GM21381 (cell line): ENCODE measurements around the gene KLHDC8A.
"Not testable (repeated sequence)": the region's sequence is repeated elsewhere in the genome, so short reads cannot be mapped to it uniquely, and the experiment has no call there.

Experiments
- ATAC-seq: cut with Tn5 transposase; IDR thresholded peaks from one replicate; pipeline ENCODE4 v1.9.1; 2021; ENCODE audit warnings: mild to moderate bottlenecking, moderate library complexity; ENCODE audit not compliant: unreplicated experiment

KLHDC8A gene, protein sequence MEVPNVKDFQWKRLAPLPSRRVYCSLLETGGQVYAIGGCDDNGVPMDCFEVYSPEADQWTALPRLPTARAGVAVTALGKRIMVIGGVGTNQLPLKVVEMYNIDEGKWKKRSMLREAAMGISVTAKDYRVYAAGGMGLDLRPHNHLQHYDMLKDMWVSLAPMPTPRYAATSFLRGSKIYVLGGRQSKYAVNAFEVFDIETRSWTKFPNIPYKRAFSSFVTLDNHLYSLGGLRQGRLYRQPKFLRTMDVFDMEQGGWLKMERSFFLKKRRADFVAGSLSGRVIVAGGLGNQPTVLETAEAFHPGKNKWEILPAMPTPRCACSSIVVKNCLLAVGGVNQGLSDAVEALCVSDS

GRCh38 chr1:205356440-205357139 is at the start of gene KLHDC8A:
TSS of gene KLHDC8A (minus strand) at chr1:205356922. CDS start at chr1:205343604, 13,318 bp downstream.
- no peak for ATAC-seq

DNA sequence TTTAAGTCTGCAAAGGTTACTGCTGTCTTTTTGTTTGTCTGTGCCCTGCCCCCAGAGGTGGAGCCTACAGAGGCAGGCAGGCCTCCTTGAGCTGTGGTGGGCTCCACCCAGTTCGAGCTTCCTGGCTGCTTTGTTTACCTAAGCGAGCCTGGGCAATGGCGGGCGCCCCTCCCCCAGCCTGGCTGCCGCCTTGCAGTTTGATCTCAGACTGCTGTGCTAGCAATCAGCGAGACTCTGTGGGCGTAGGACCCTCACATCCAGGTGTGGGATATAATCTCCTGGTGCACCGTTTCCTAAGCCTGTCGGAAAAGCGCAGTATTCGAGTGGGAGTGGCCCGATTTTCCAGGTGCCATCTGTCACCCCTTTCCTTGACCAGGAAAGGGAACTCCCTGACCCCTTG is 49.5 kb upstream of the KLHDC8A start:
- not testable (repeated sequence) for ATAC-seq

DNA sequence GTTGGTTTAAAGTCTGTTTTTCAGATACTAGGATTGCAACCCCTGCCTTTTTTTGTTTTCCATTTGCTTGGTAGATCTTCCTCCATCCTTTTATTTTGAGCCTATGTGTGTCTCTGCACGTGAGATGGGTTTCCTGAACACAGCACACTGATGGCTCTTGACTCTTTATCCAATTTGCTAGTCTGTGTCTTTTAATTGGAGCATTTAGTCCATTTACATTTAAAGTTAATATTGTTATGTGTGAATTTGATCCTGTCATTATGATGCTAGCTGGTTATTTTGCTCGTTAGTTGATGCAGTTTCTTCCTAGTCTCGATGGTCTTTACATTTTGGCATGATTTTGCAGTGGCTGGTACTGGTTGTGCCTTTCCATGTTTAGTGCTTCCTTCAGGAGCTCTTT is 47.8 kb upstream of the KLHDC8A start:
- ATAC-seq = not testable (repeated sequence)

DNA sequence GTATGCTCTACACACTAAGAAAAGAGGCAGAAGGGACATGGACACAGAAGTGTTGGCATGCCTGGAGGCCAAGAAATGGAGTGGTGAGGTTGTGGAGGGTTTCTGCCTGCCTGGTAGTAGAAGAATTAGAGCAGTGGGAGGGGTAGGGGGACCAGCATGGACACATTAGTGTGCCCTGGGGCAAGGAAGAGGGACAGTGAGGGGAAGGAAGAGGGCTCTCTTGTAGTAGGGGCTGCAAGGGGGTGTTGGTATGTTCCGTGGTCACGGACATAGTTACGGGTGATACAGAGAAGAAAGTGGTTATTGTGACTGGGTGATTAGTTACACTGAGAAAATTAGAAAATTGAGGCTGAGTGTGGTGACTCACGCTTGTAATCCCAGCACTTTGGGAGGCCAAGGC is 41.9 kb upstream of the KLHDC8A start:
- ATAC-seq = no peak

GRCh38 chr1:205396967-205397616 is 40.4 kb upstream of the KLHDC8A start:
- no peak for ATAC-seq

DNA sequence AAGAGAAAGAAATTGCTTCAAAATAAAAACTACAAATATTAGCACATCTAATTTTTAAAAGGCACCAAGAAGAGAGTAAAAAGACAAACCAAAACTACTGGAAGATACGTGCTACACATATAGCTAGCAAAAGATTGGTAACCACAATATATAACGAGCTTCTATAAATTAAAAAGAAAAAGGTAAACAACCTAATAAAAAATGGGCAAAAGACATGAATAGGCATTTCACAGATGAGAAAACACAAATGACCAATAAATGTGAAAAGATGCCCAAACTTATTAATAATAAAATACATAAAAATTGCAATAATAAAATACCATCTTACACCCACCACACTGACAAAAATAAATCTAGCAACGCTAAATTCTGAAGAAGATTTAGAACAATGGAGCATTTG is 38.9 kb upstream of the KLHDC8A start:
- ATAC-seq = no peak

GRCh38 chr1:205392650-205393049 is 35.9 kb upstream of the KLHDC8A start:
- no peak for ATAC-seq

DNA sequence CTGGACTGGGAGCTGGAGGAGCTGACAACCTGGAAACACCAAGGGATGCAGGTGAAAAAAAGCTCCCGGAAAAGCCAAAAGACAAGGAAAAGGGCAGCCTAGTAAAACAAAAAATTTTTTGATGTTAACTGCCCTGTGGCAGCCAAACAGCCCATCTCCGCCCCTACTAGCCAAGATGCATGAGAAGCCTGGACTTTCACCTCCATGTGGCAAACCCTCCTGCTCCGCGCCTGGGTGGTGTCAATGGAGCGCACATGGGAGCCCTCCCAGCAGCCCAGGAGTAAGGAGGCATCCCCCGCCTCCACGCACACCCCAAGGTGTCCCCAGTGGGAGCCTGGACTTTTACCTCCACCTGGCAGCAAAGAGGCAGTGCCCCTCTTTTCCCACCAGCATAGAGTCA is 34.7 kb upstream of the KLHDC8A start:
- no peak for ATAC-seq

DNA sequence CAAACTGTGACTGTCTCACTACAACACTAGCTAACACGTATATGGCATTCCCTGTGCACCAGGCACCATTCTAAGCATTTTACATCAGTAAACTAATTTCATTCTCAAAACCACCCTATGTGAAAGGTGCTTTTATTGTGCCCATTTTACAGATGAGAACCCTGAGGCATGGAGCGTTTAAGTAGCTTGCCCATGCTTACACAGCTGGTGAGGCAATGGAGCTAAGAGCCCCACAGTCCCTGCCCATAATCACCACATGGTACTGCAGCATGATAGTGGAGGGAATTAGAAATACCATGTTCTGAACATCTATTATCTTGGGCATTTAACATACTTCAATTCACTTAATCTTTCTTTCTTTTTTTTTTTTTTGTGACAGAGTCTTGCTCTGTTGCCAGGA is 31.1 kb upstream of the KLHDC8A start:
- no peak for ATAC-seq

- ATAC-seq = not testable (repeated sequence)
Observed at GRCh38 chr1:205382990-205383389, 26.3 kb upstream of the KLHDC8A start.

DNA sequence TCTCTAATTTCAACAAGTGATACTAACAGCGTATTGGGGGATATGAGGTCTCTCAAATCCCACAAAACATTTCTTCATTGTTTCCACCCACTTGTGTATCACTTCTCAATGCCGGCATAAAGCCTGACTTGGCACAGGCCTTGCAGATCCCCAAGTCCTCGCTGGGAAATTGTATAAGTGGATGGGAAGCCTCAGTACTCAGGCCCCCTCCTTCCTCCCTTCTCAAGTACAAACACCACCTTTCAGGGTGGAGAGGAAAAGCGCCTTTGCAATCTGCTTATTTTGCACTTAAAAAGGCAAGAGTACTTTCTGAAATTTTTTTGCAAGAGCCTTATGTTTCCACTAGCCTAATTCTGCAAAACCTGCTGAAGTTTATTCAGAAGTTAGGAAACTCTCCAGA is 25.8 kb upstream of the KLHDC8A start:
- no peak for ATAC-seq

- ATAC-seq = no peak
Observed at GRCh38 chr1:205381305-205381704, 24.6 kb upstream of the KLHDC8A start.

DNA sequence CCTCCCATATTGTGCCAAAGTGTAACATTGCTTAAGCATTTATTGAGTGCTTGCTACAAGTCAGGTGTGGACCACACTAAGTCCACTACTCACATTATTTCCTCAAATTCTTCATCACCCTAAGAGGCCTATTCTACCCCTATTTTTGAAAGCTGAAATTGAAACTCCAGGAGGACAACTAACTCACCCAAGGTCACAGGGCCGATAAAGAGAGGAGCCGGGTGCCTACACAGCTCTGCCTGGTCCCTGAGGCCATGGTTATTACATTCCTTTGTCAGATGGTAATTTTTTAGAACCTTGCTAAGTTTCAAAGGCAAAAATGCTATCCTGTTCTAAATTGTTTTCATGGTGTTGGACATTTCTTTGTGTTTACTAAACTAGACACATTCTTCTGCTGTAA is 24.2 kb upstream of the KLHDC8A start:
- ATAC-seq = no peak

DNA sequence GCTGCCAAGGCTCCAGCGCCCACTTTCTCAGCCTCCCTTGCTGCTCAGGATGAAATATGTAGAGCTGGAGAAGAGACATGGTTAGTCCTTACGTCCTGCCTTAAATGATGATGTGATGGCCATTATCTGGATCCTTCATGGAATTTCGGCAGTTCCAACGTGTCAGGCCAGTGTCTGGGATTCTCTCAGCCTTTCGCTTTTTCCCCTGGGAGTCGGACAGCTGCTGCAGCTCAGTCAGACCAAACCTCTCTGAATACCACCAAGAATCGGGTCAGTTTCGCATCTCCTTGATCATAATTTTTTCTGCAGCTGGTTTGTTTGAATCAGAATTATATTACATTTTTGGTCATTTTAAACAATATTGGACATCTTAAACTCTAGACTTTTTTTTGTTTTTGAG is 22.3 kb upstream of the KLHDC8A start:
- ATAC-seq = no peak

DNA sequence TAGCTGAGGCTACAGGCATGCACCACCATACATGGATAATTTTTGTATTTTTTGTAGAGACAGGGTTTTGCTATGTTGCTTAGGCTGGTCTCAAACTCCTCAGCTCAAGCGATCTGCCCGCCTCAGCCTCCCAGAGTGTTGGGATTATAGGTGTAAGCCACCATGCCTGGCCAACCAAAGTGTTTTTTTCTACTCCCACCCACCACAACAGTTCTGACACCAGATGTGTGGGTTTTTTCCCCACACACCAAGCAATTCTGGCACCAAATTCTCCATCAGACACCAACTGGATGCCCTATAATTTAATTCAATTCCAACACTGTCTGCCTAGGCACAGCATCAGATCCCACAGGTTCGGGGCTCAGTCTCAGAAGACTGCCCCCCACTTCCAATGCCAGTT is 20.6 kb upstream of the KLHDC8A start:
- no peak for ATAC-seq

- ATAC-seq = no peak
Observed at GRCh38 chr1:205376739-205377138, 20.0 kb upstream of the KLHDC8A start.

DNA sequence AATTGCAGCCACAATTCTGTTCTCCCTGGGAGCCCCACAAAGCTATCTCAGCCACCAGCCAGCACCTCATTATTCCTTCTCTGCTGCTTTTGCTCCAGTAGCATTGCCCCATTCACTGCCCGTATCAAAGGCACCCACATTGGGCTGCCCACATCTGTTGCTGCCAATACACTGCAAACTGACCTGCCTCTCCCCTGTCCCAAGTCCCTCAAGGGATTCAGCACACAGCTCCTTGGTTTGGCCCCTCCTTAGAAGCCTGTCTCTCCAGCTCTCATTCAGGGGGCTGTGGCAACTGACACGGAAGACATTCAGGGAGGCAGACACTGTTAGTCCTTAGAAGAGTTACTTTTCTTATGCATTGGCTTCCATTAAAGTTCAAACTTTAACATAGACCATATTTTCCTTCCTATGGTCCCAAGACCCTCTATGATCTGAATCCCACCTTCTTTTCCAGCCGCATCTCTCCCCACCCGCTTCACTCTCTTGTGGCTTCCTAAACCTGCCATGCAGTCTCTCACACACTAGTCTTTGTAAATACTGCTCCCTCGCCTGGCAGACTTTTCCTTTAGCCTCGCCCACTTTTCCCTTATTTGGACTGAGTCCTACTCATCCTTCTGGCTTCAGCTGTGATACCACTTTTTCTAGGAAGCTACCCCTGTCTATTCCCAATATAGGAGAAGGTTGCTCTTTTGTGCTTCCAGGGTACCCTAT is 19.3 kb upstream of the KLHDC8A start:
- ATAC-seq = no peak

DNA sequence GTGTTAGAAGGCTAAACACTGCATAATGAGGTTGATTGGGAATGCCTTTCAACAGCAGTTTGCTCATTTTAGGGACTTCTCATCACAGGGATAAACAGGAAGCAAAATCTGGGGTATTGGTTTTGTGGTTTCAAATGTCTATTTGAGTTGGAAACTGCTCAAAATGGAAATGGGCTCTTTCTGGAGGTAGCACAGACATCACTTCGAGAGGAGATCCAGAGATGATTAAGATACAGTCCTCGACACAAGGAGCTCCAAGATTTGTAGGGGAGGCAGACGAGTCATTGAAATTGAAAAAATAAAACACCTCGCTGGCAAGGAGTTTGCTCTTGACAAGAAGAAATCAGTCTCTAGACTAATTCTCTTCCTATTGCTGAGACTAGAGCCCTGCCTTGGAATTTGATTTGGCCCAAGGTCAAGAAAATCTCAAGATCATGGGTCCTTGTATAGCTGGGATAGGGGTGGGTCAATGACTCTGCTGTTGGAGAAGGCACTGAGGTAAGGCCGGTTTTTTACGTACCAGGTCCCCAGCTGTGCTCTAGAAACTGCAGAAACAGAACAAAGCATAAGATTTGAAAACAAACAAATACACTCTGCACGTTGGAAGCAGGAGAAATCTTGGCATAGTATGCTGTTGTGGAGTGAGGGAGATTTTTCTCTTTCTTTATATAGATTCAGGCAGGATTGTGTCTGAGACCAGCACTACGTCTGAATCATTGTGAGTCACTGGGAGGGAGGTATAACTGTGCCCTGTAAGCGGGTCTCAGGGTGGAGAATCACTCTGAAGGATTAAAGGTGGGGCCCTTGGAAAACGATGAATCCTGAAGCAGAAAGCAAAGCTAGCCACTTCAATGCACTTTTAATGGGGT is 17.7 kb upstream of the KLHDC8A start:
- ATAC-seq = no peak

DNA sequence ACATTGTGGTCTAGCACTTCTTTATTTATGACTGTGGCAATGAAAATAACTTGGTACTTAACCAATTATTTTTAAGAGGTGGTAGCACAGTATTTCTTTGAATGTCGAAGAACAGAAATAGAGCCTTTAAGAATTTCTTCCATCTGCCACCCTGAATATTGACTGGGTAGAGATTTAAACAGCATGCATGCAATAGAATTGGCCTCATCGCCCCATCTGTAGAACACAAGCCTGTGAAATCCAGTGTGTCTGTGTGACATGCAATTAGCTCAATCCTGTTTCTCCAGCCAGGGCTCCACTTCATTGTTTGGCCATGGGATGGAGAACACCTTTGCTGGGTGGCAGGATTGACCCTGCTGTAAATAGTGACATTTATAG is 17.1 kb upstream of the KLHDC8A start:
- ATAC-seq = no peak

GRCh38 chr1:205373022-205373797 is 16.5 kb upstream of the KLHDC8A start:
- no peak for ATAC-seq
